Mesenchymal stem cell (in vitro differentiated cells and primary cell): ENCODE measurements around the gene SMCHD1.
"Not testable (repeated sequence)": the region's sequence is repeated elsewhere in the genome, so short reads cannot be mapped to it uniquely, and the experiment has no call there.

ENCODE experiments used
- DNase-seq: peaks from one replicate; pipeline ENCODE4 v3.0.0-alpha.2; 2013
- H2AFZ ChIP-seq: one replicate; pipeline ENCODE4 v1.6.1; 2013; ENCODE audit warnings: low read depth, mild to moderate bottlenecking, control low read depth, inconsistent platforms, low read length, moderate library complexity
- H2AK5ac ChIP-seq: 2 replicates; pipeline ENCODE4 v1.6.1; 2013; ENCODE audit warnings: low read length, moderate library complexity, mild to moderate bottlenecking, inconsistent platforms; ENCODE audit not compliant: severe bottlenecking
- H2BK120ac ChIP-seq: one replicate; pipeline ENCODE4 v1.6.1; 2013; ENCODE audit warnings: low read depth, mild to moderate bottlenecking, inconsistent platforms, low read length, moderate library complexity
- H2BK12ac ChIP-seq, 2 experiments: one replicate each; pipeline ENCODE4 v1.6.1; 2013; ENCODE audit warnings: inconsistent platforms in 2 of 2, low read length in 2 of 2, mild to moderate bottlenecking in 2 of 2, moderate library complexity in 2 of 2, control low read depth in 1 of 2
- H2BK15ac ChIP-seq: one replicate; pipeline ENCODE4 v1.6.1; 2013; ENCODE audit warnings: mild to moderate bottlenecking, low read depth, inconsistent platforms; ENCODE audit not compliant: poor library complexity, severe bottlenecking
- H2BK5ac ChIP-seq: 2 replicates; pipeline ENCODE4 v1.6.1; 2013; ENCODE audit warnings: low read depth, mild to moderate bottlenecking, low read length, control low read depth, inconsistent platforms; ENCODE audit not compliant: poor library complexity, severe bottlenecking
- H3K14ac ChIP-seq, 2 experiments: one replicate each; pipeline ENCODE4 v1.6.1; 2013; ENCODE audit warnings: inconsistent platforms in 2 of 2, low read length in 2 of 2, control low read depth in 1 of 2, mild to moderate bottlenecking in 1 of 2, moderate library complexity in 1 of 2
- H3K18ac ChIP-seq, 2 experiments: one replicate each; pipeline ENCODE4 v1.6.1; 2013; ENCODE audit warnings: inconsistent platforms in 2 of 2, low read length in 2 of 2, control low read depth in 1 of 2, low read depth in 1 of 2, mild to moderate bottlenecking in 1 of 2
- H3K23ac ChIP-seq, 2 experiments: one replicate each; pipeline ENCODE4 v1.6.1; 2013; ENCODE audit warnings: inconsistent platforms in 2 of 2, low read length in 2 of 2, mild to moderate bottlenecking in 2 of 2, moderate library complexity in 2 of 2, control low read depth in 1 of 2
- H3K27ac ChIP-seq: 2 replicates; pipeline ENCODE4 v1.5.1; 2013; ENCODE audit warnings: mild to moderate bottlenecking, moderate library complexity, low read length, control low read depth, inconsistent platforms; ENCODE audit not compliant: poor library complexity, severe bottlenecking
- H3K27me3 ChIP-seq, 2 experiments: 2 replicates each; pipeline versions ENCODE4 v1.6.1 to v1.7.0; 2013; ENCODE audit warnings: low read length in 2 of 2, mild to moderate bottlenecking in 2 of 2, moderate library complexity in 2 of 2, control low read depth in 1 of 2, inconsistent platforms in 1 of 2; ENCODE audit not compliant: control insufficient read depth in 1 of 2, insufficient read depth in 1 of 2
- H3K36me3 ChIP-seq, 2 experiments: 2 replicates each; pipeline versions ENCODE4 v1.6.1 to v1.7.0; 2013; ENCODE audit warnings: low read length in 2 of 2, control low read depth in 1 of 2, inconsistent platforms in 1 of 2, low read depth in 1 of 2, mild to moderate bottlenecking in 1 of 2; ENCODE audit not compliant: insufficient read depth in 2 of 2, control insufficient read depth in 1 of 2
- H3K4ac ChIP-seq, 2 experiments: one replicate each; pipeline ENCODE4 v1.6.1; 2013; ENCODE audit warnings: inconsistent platforms in 2 of 2, low read length in 2 of 2, mild to moderate bottlenecking in 2 of 2, moderate library complexity in 2 of 2, control low read depth in 1 of 2, low read depth in 1 of 2
- H3K4me1 ChIP-seq: 2 replicates; pipeline ENCODE4 v1.6.1; 2013; ENCODE audit warnings: low read depth, low read length, control low read depth; ENCODE audit not compliant: control insufficient read depth, insufficient read depth
- H3K4me2 ChIP-seq: 2 replicates; pipeline ENCODE4 v1.6.1; 2013; ENCODE audit warnings: low read length, mild to moderate bottlenecking, inconsistent platforms; ENCODE audit not compliant: poor library complexity, severe bottlenecking
- H3K4me3 ChIP-seq, 2 experiments: 2 replicates each; pipeline versions ENCODE4 v1.5.1 to v1.7.0; 2013; ENCODE audit warnings: low read length in 2 of 2, mild to moderate bottlenecking in 2 of 2, control low read depth in 1 of 2, low read depth in 1 of 2; ENCODE audit not compliant: insufficient read depth in 1 of 2
- H3K79me1 ChIP-seq: replicated peaks from 2 replicates; pipeline ENCODE4 v1.6.1; 2013; ENCODE audit warnings: mild to moderate bottlenecking, control low read depth, low read length, inconsistent platforms; ENCODE audit not compliant: poor library complexity, severe bottlenecking
- H3K9ac ChIP-seq: 2 replicates; pipeline ENCODE4 v1.7.0; 2013; ENCODE audit warnings: mild to moderate bottlenecking, low read length, moderate library complexity
- H3K9me3 ChIP-seq: 2 replicates; pipeline ENCODE4 v1.7.0; 2013; ENCODE audit warnings: mild to moderate bottlenecking, low read length; ENCODE audit not compliant: control insufficient read depth
- H4K8ac ChIP-seq: one replicate; pipeline ENCODE4 v1.6.1; 2013; ENCODE audit warnings: inconsistent platforms, mild to moderate bottlenecking, low read length, moderate library complexity
- H4K91ac ChIP-seq: one replicate; pipeline ENCODE4 v1.6.1; 2013; ENCODE audit warnings: mild to moderate bottlenecking, low read length, inconsistent platforms
- WGBS: methylation state at CpG from one replicate; pipeline ENCODE4 v1.1.7; 2013; ENCODE audit warnings: mixed read lengths; 5-methylcytosine and 5-hydroxymethylcytosine counted together

SMCHD1 gene

DNA sequence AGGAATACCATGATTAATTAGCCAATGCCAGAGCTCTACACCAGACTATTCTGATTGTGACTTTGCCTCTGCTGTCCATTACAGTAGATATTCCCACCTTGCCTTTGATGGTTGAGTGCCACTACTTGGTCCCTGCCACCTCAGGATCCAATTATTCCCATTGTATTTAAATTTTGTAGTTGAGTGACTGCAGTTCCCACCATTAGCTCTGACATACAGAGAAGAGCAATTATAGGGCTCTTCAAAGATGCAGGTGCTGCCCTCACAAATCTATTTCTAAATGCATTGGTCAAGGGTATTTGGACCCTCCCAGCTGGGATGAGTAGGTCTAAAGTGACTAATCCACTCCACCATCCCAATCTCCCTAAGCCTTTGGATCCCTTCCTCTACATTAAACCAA lies 181.8 kb downstream of the SMCHD1 start:
- H2BK5ac ChIP-seq, H3K27me3 ChIP-seq, H3K4me1 ChIP-seq, H2BK15ac ChIP-seq, H2AFZ ChIP-seq, H2AK5ac ChIP-seq, H4K91ac ChIP-seq, H3K9me3 ChIP-seq, H3K27ac ChIP-seq, H3K23ac ChIP-seq, H3K14ac ChIP-seq, H4K8ac ChIP-seq, H3K4me3 ChIP-seq, H3K18ac ChIP-seq, H3K4me2 ChIP-seq, H3K9ac ChIP-seq, H3K4ac ChIP-seq, H3K36me3 ChIP-seq, H3K79me1 ChIP-seq, H2BK120ac ChIP-seq, DNase-seq, H2BK12ac ChIP-seq: not testable (repeated sequence)

DNA sequence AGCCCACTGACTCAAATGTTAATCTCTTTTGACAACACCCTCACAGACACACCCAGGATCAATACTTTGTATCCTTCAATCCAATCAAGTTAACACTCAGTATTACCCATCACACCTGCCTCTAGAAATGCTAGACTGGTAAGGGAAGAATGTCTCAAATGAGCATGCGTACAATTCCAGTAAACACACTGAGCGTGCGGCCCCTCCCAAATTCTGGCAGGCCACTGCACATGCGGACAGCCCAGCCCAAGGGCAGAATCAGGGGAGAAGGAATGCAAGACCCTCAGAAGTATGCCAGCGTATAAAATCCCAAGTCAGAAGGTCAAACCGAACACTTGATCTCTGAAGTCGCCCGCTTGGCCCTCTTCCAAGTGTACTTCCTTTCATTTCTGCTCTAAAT lies 183.7 kb downstream of the SMCHD1 start:
- no peak overlapping the region for H2BK120ac ChIP-seq
- DNase-seq, result no peak
- no peaks in the 10 kb centered on the region for H3K9me3 ChIP-seq
- H2BK12ac ChIP-seq, result no peak overlapping the region
- H3K36me3 ChIP-seq, result no peaks in the 10 kb centered on the region
- H3K4ac ChIP-seq, result no peak overlapping the region
- no peak overlapping the region for H2AFZ ChIP-seq
- H3K23ac ChIP-seq, result no peak overlapping the region
- no peak overlapping the region for H2AK5ac ChIP-seq
- H3K14ac ChIP-seq, result no peak overlapping the region
- no peak overlapping the region for H3K4me2 ChIP-seq
- 90% methylated on average over 5 of the region's 8 CpGs for WGBS
- H4K8ac ChIP-seq, result no peak overlapping the region
- no peaks in the 10 kb centered on the region for H3K4me1 ChIP-seq
- H3K27ac ChIP-seq, result no peak overlapping the region
- H3K9ac ChIP-seq, result no peak overlapping the region
- H2BK15ac ChIP-seq, result no peak overlapping the region
- no peak overlapping the region for H3K4me3 ChIP-seq
- no peak overlapping the region for H2BK5ac ChIP-seq
- peaks cover 0 to 19% of the 10 kb centered on the region in 2 experiments for H3K27me3 ChIP-seq
- no peak overlapping the region for H3K18ac ChIP-seq
- no peaks in the 10 kb centered on the region for H3K79me1 ChIP-seq
- H4K91ac ChIP-seq, result no peak overlapping the region

DNA sequence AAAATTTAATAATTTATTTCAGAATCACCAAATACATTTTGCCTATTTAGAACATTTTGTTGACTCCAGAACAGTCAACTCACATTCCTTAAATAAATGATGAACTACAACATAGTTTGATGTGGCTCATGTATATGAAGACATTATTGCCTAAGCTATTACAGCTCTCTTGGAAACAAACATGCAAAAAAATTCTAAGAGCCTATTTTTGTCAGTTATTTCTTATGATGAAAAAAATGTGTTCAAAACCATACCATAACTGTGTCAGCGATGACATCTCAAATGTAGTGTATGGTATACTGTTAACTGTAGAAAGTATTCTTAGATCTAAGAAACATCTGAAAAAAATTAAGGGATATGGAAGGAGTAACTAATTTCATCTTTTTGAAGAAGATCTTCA lies 185.0 kb downstream of the SMCHD1 start:
- Histone ChIP-seq H2BK12ac (no peak overlapping the region), H3K9ac (no peak overlapping the region), H3K4me1 (no peaks in the 10 kb centered on the region), H3K4ac (no peak overlapping the region), H3K23ac (no peak overlapping the region), H3K9me3 (no peaks in the 10 kb centered on the region), H2AFZ (no peak overlapping the region), H3K79me1 (no peaks in the 10 kb centered on the region), H2AK5ac (no peak overlapping the region), H3K4me2 (no peak overlapping the region), H2BK15ac (no peak overlapping the region), H3K36me3 (no peaks in the 10 kb centered on the region), H4K8ac (no peak overlapping the region), H3K4me3 (no peak overlapping the region), H3K18ac (no peak overlapping the region), H2BK5ac (no peak overlapping the region), H2BK120ac (no peak overlapping the region), H3K27ac (no peak overlapping the region), H4K91ac (no peak overlapping the region), H3K14ac (no peak overlapping the region), H3K27me3 (peaks cover 0 to 30% of the 10 kb centered on the region in 2 experiments)
- WGBS, result no CpG with 5 or more reads among the region's 1 CpG
- DNase-seq, result no peak

DNA sequence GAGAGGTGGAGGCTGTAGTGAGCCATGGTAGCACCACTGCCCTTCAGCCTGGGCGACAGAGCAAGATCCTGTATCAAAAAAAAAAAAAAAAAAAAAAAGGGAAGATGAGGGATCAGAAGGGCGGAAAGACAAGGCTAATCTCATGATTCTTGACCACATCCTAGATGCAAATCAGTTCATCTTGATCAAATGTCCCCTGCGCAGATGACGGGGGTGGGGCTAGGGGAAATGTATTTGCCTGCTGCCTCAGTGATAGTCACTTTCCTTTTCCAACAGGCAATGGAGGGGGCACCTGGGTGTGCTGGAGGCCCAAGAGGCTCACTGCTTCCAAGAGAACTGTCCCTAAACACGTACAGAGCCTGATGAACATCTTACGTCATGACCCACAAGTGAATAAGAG lies 187.6 kb downstream of the SMCHD1 start:
- peaks cover 0 to 38% of the 10 kb centered on the region in 2 experiments for H3K27me3 ChIP-seq
- no peak overlapping the region for H3K4me2 ChIP-seq
- no peak overlapping the region for H4K91ac ChIP-seq
- no peak overlapping the region for H4K8ac ChIP-seq
- H2AFZ ChIP-seq, result no peak overlapping the region
- no peak overlapping the region for H3K23ac ChIP-seq
- no peak overlapping the region for H2BK15ac ChIP-seq
- no peak overlapping the region for H2BK5ac ChIP-seq
- no peaks in the 10 kb centered on the region for H3K79me1 ChIP-seq
- no peak overlapping the region for H3K4ac ChIP-seq
- H2BK120ac ChIP-seq, result no peak overlapping the region
- no peak overlapping the region for H2AK5ac ChIP-seq
- no peak overlapping the region for H2BK12ac ChIP-seq
- H3K27ac ChIP-seq, result no peak overlapping the region
- no peaks in the 10 kb centered on the region for H3K9me3 ChIP-seq
- no peaks in the 10 kb centered on the region for H3K36me3 ChIP-seq
- no peak overlapping the region for H3K4me3 ChIP-seq
- no peak for DNase-seq
- 88% methylated on average over 5 of the region's 6 CpGs for WGBS
- peaks cover 16% of the 10 kb centered on the region for H3K4me1 ChIP-seq
- H3K9ac ChIP-seq, result no peak overlapping the region
- H3K18ac ChIP-seq, result no peak overlapping the region
- H3K14ac ChIP-seq, result no peak overlapping the region
